ENCODE results near the gene UBASH3A.

UBASH3A gene

DNA sequence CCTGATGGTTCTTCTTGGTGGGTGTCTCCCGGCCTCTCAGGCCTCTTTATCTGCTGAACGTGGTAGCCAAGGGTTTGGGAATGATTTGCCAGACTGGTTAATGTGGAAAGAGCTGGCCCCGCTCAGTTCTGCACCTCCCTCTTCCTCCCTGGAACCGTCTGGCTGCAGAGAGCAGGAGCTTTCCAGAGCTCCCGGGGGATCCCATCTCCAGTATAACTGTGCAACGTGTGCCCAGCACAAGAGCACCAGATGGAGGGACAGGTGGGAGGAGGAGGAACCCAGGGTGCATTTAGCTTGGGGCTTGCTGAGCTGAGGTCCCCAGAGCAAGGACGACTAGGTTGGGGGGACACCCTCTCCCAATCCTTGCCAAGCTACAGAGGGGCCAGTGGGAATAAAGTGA is 42.4 kb upstream of the UBASH3A start (continued):
- TF ChIP-seq, protein P1, sequence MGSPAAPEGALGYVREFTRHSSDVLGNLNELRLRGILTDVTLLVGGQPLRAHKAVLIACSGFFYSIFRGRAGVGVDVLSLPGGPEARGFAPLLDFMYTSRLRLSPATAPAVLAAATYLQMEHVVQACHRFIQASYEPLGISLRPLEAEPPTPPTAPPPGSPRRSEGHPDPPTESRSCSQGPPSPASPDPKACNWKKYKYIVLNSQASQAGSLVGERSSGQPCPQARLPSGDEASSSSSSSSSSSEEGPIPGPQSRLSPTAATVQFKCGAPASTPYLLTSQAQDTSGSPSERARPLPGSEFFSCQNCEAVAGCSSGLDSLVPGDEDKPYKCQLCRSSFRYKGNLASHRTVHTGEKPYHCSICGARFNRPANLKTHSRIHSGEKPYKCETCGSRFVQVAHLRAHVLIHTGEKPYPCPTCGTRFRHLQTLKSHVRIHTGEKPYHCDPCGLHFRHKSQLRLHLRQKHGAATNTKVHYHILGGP (tag by site-specific recombination; IDR thresholded peaks at IDR 0.05) = no peak
- TF ChIP-seq PRDM10 (tag by site-specific recombination; IDR thresholded peaks at IDR 0.05) (no peak), ZNF112 (tag by site-specific recombination; IDR thresholded peaks at IDR 0.05) (no peak), KLF1 (tag by site-specific recombination; IDR thresholded peaks at IDR 0.05) (no peak)

GRCh38 chr21:42362198-42362597 is 41.5 kb upstream of the UBASH3A start:
- Histone ChIP-seq H3K4me3 (ENCODE audit: low read depth, low read length) (no peak overlapping the region), H3K4me1 (ENCODE audit: control insufficient read depth, insufficient read depth, low read length) (no peaks in the 10 kb centered on the region), H3K27ac (ENCODE audit: extremely low read depth, low read depth, low read length) (no peak overlapping the region), H3K9me3 (ENCODE audit: control insufficient read depth, insufficient read depth, low read depth, low read length) (no peaks in the 10 kb centered on the region), H3K36me3 (ENCODE audit: control insufficient read depth in 2 of 2, insufficient read depth in 1 of 2, low read length in 2 of 2) (no peaks in the 10 kb centered on the region)
- POLR2A ChIA-PET = interaction anchor here (0.7 kb wide), 2 partner anchors 10 to 37 kb away, joined by 3 read pairs; no protein-coding TSS in a partner anchor
- CTCF ChIA-PET = interaction anchor here (0.7 to 1.5 kb wide), 3 partner anchors 10 to 106 kb away, joined by 4 to 5 read pairs (median 5); no protein-coding TSS in a partner anchor
- TF ChIP-seq, protein P2, sequence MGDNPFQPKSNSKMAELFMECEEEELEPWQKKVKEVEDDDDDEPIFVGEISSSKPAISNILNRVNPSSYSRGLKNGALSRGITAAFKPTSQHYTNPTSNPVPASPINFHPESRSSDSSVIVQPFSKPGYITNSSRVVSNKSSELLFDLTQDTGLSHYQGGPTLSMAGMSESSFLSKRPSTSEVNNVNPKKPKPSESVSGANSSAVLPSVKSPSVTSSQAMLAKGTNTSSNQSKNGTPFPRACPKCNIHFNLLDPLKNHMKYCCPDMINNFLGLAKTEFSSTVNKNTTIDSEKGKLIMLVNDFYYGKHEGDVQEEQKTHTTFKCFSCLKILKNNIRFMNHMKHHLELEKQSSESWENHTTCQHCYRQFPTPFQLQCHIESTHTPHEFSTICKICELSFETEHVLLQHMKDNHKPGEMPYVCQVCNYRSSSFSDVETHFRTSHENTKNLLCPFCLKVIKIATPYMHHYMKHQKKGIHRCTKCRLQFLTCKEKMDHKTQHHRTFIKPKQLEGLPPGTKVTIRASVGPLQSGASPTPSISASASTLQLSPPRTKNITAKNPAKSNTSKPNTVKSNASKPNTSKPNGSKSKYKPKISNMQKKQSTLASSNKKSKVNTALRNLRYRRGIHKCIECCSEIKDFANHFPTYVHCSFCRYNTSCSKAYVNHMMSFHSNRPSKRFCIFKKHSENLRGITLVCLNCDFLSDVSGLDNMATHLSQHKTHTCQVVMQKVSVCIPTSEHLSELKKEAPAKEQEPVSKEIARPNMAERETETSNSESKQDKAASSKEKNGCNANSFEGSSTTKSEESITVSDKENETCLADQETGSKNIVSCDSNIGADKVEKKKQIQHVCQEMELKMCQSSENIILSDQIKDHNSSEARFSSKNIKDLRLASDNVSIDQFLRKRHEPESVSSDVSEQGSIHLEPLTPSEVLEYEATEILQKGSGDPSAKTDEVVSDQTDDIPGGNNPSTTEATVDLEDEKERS (tag by site-specific recombination; IDR thresholded peaks at IDR 0.05) = no peak
- no peak for TF ChIP-seq ZNF211 (tag by site-specific recombination; IDR thresholded peaks at IDR 0.05; ENCODE audit: low read depth)
- no peak for TF ChIP-seq ZNF423 (tag by site-specific recombination; IDR thresholded peaks at IDR 0.05)
- TF ChIP-seq HOXC10 (CRISPR knock-in tag; IDR thresholded peaks at IDR 0.05) = no peak
- TF ChIP-seq ZFP69B (tag by site-specific recombination; IDR thresholded peaks at IDR 0.05) = no peak
- TF ChIP-seq BCL11B (tag by site-specific recombination; IDR thresholded peaks at IDR 0.05; ENCODE audit: low read depth) = no peak
- no peak for TF ChIP-seq ZNF404 (tag by site-specific recombination; IDR thresholded peaks at IDR 0.05)
- no peak for TF ChIP-seq ZNF560 (tag by site-specific recombination; IDR thresholded peaks at IDR 0.05; ENCODE audit: borderline replicate concordance)
- TF ChIP-seq ZNF433 (tag by site-specific recombination; IDR thresholded peaks at IDR 0.05; ENCODE audit: low read depth) = no peak
- TF ChIP-seq ZNF114 (tag by site-specific recombination; IDR thresholded peaks at IDR 0.05) = no peak
- TF ChIP-seq, protein P3, sequence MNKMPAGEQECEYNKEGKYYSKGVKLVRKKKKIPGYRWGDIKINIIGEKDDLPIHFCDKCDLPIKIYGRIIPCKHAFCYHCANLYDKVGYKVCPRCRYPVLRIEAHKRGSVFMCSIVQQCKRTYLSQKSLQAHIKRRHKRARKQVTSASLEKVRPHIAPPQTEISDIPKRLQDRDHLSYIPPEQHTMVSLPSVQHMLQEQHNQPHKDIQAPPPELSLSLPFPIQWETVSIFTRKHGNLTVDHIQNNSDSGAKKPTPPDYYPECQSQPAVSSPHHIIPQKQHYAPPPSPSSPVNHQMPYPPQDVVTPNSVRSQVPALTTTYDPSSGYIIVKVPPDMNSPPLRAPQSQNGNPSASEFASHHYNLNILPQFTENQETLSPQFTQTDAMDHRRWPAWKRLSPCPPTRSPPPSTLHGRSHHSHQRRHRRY (tag by site-specific recombination; IDR thresholded peaks at IDR 0.05) = no peak
- TF ChIP-seq, protein P4, sequence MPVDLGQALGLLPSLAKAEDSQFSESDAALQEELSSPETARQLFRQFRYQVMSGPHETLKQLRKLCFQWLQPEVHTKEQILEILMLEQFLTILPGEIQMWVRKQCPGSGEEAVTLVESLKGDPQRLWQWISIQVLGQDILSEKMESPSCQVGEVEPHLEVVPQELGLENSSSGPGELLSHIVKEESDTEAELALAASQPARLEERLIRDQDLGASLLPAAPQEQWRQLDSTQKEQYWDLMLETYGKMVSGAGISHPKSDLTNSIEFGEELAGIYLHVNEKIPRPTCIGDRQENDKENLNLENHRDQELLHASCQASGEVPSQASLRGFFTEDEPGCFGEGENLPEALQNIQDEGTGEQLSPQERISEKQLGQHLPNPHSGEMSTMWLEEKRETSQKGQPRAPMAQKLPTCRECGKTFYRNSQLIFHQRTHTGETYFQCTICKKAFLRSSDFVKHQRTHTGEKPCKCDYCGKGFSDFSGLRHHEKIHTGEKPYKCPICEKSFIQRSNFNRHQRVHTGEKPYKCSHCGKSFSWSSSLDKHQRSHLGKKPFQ (tag by site-specific recombination; IDR thresholded peaks at IDR 0.05) = no peak
